GM23338 (cell line): ENCODE data around the gene TNFRSF6B. TPM values are rescaled to one million over a fixed set of nuclear protein-coding genes. Genes with fewer than 3 reads are reported as not detected.

Source experiments
- ATAC-seq: fragments of 200-7000 bp; cut with Tn5 transposase; 3 replicates; pipeline ENCODE4 v1.9.1; 2020
- DNase-seq: peaks from one replicate; pipeline ENCODE4 v3.0.0-alpha.2; 2015; ENCODE audit warnings: low spot score
- H2AFZ ChIP-seq: fragments of 200-600 bp; sonication (generic); 2 replicates; pipeline ENCODE4 v1.8.0; 2016; ENCODE audit warnings: antibody characterized with exemption, mild to moderate bottlenecking, moderate library complexity
- H3F3A ChIP-seq: fragments of 200-600 bp; sonication (generic); replicated peaks from 2 replicates; pipeline ENCODE4 v1.8.0; 2017; ENCODE audit warnings: antibody characterized with exemption, mixed run types, low read depth
- H3K27ac ChIP-seq: fragments of 200-600 bp; sonication (generic); 2 replicates; pipeline ENCODE4 v1.6.1; 2016; ENCODE audit warnings: low read depth
- H3K27me3 ChIP-seq: fragments of 200-600 bp; sonication (generic); 2 replicates; pipeline ENCODE4 v1.8.0; 2016; ENCODE audit warnings: mild to moderate bottlenecking, mixed run types, moderate library complexity; ENCODE audit not compliant: insufficient read depth
- H3K36me3 ChIP-seq: fragments of 200-600 bp; sonication (generic); 2 replicates; pipeline ENCODE4 v1.8.0; 2016; ENCODE audit warnings: mild to moderate bottlenecking; ENCODE audit not compliant: insufficient read depth
- H3K4me1 ChIP-seq: fragments of 200-600 bp; sonication (generic); 2 replicates; pipeline ENCODE4 v1.8.0; 2016; ENCODE audit warnings: mild to moderate bottlenecking, moderate library complexity; ENCODE audit not compliant: insufficient read depth
- H3K4me2 ChIP-seq: fragments of 200-600 bp; sonication (generic); 2 replicates; pipeline ENCODE4 v1.7.1; 2017; ENCODE audit warnings: mixed run types
- H3K4me3 ChIP-seq: fragments of 200-600 bp; sonication (generic); 2 replicates; pipeline ENCODE4 v1.6.1; 2016; ENCODE audit warnings: mixed run types
- H3K79me2 ChIP-seq: fragments of 200-600 bp; sonication (generic); replicated peaks from 2 replicates; pipeline ENCODE4 v1.8.0; 2017; ENCODE audit warnings: mild to moderate bottlenecking; ENCODE audit not compliant: insufficient read depth
- H3K9me2 ChIP-seq: fragments of 200-600 bp; sonication (generic); 2 replicates; pipeline ENCODE4 v1.8.0; 2017; ENCODE audit not compliant: insufficient read depth
- H4K20me1 ChIP-seq: fragments of 200-600 bp; sonication (generic); replicated peaks from 2 replicates; pipeline ENCODE4 v1.8.0; 2017; ENCODE audit warnings: mild to moderate bottlenecking; ENCODE audit not compliant: insufficient read depth
- H3K27ac Mint-ChIP-seq: 2 replicates; pipeline ENCODE4 v1.8.0; 2020; ENCODE audit warnings: inconsistent platforms, mild to moderate bottlenecking, moderate library complexity, mixed read lengths
- H3K27me3 Mint-ChIP-seq: 3 replicates; pipeline ENCODE4 v1.8.0; 2022; ENCODE audit warnings: low read depth, mild to moderate bottlenecking, moderate library complexity, mixed read lengths, inconsistent platforms; ENCODE audit not compliant: insufficient read depth, poor library complexity
- H3K36me3 Mint-ChIP-seq: 3 replicates; pipeline ENCODE4 v1.8.0; 2021; ENCODE audit warnings: low read depth, mild to moderate bottlenecking, inconsistent platforms, moderate library complexity, mixed read lengths
- H3K4me1 Mint-ChIP-seq: 3 replicates; pipeline ENCODE4 v1.8.0; 2020; ENCODE audit warnings: mild to moderate bottlenecking, inconsistent platforms, mixed read lengths
- H3K4me3 Mint-ChIP-seq: 3 replicates; pipeline ENCODE4 v1.8.0; 2021; ENCODE audit warnings: moderate library complexity, mild to moderate bottlenecking, inconsistent platforms, mixed read lengths
- H3K9me3 Mint-ChIP-seq: 3 replicates; pipeline ENCODE4 v1.8.0; 2020; ENCODE audit warnings: moderate library complexity, mild to moderate bottlenecking, inconsistent platforms, mixed read lengths
- CREB1 ChIP-seq: fragments of 250-450 bp; sonication (Bioruptor Pico); IDR thresholded peaks from 2 replicates; pipeline ENCODE4 v1.5.0; 2020; ENCODE audit warnings: low read depth, mild to moderate bottlenecking, moderate library complexity
- EZH2 ChIP-seq: fragments of 200-600 bp; sonication (generic); IDR thresholded peaks from one replicate; pipeline ENCODE4 v1.8.0; 2017; ENCODE audit warnings: antibody characterized with exemption, mild to moderate bottlenecking, low read depth; ENCODE audit not compliant: unreplicated experiment
- EZH2phosphoT487 ChIP-seq: fragments of 200-600 bp; sonication (generic); IDR thresholded peaks from one replicate; pipeline ENCODE4 v1.8.1; 2018; ENCODE audit warnings: antibody characterized with exemption; ENCODE audit not compliant: unreplicated experiment
- JUNB ChIP-seq: IDR thresholded peaks from one replicate; pipeline ENCODE4 v1.6.1; 2016; ENCODE audit warnings: antibody characterized with exemption; ENCODE audit not compliant: unreplicated experiment
- NANOG ChIP-seq: IDR thresholded peaks from 2 replicates; pipeline ENCODE4 v1.6.1; 2016; ENCODE audit warnings: antibody characterized with exemption, borderline replicate concordance
- POLR2AphosphoS5 ChIP-seq: IDR thresholded peaks from 2 replicates; pipeline ENCODE4 v1.6.1; 2016; ENCODE audit warnings: antibody characterized with exemption, low read depth
- STAT1 ChIP-seq: IDR thresholded peaks from one replicate; pipeline ENCODE4 v1.6.1; 2016; ENCODE audit warnings: antibody characterized with exemption; ENCODE audit not compliant: unreplicated experiment
- ZNF114 ChIP-seq: fragments of 250-450 bp; sonication (Bioruptor Pico); IDR thresholded peaks from 2 replicates; pipeline ENCODE4 v1.5.0; 2020; ENCODE audit warnings: mild to moderate bottlenecking, moderate library complexity
- ZNF331 ChIP-seq: fragments of 250-450 bp; sonication (Bioruptor Pico); IDR thresholded peaks from 2 replicates; pipeline ENCODE4 v1.5.0; 2020; ENCODE audit warnings: low read depth, mild to moderate bottlenecking, moderate library complexity
- polyA plus RNA-seq: library from polyadenylated mRNA; unstranded; fragments of >200 nt; fragmentation: Nextera tagmentation; extraction: Ambion mirVana; gene quantifications from 2 replicates; pipeline ENCODE4 v1.2.1, GENCODE V29; 2016
- total RNA-seq: library from RNA; depleted of rRNA; stranded (reverse); fragments of >200 nt; shearing (Covaris generic); gene quantifications from 2 replicates; pipeline ENCODE4 v1.2.3, GENCODE V29; 2014
- TF ChIP-seq, protein P1 (sequence below): IDR thresholded peaks from one replicate; pipeline ENCODE4 v1.6.1; 2018; ENCODE audit warnings: antibody characterized with exemption; ENCODE audit not compliant: unreplicated experiment
- TF ChIP-seq, protein P2 (sequence below): IDR thresholded peaks from 2 replicates; pipeline ENCODE4 v1.6.1; 2016; ENCODE audit warnings: antibody characterized with exemption
- TF ChIP-seq, protein P3 (sequence below), 2 experiments: fragments of 200-600 bp in 1 of 2; sonication (generic) in 1 of 2; conservative IDR thresholded peaks; 2 replicates each; pipeline versions ENCODE4 v1.5.1 to v1.6.1; 2016 to 2017; ENCODE audit warnings: antibody characterized with exemption in 2 of 2, low read depth in 2 of 2, mild to moderate bottlenecking in 2 of 2, moderate library complexity in 1 of 2

TNFRSF6B gene
- total and polyA plus RNA-seq, 2 experiments from 2014 or later: 0.28 TPM; not detected in 1

DNA sequence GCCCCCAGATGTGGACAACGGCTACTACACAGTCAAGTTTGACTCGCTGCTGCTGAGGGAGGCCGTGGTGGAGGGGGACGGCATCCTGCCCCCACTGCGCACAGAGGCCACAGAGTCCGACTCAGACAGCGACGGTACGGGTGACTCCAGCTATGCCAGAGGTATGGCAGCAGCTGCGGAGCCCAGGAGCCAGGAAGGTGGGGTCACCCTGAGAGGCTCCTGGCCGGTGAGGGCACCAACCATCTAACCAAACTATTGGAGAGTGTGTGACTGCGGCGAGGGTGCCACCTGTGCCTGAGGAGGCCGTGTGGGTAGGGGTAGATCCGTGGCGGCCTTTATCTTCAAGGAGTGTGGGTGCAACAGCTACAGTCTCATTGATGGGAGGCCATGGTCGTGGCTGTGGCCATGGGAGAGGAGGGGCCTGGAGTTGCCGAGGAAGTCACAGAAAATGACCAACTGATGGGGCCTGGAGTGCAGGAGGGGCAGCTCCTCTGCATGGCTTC is 37.2 kb downstream of the TNFRSF6B start:
- Histone ChIP-seq H3K27ac (no peak overlapping the region), H3K9me2 (0 out of 2 replicates have a peak, but pooled peaks cover 5% of the 10 kb centered on the region), H3K4me2 (no peak overlapping the region), H3K4me3 (no peak overlapping the region), H3F3A (peaks cover 12% of the 10 kb centered on the region), H3K79me2 (no peaks in the 10 kb centered on the region), H3K36me3 (no peaks in the 10 kb centered on the region), H4K20me1 (no peaks in the 10 kb centered on the region), H3K4me1 (no peaks in the 10 kb centered on the region; the same call in 1 of the 2 replicates), H3K27me3 (peaks cover 6% of the 10 kb centered on the region), H2AFZ (no peak overlapping the region)
- DNase-seq (no peak), ATAC-seq (no peak)
- Mint-ChIP-seq H3K27me3 (peaks cover 14% of the 10 kb centered on the region), H3K36me3 (peaks cover 15% of the 10 kb centered on the region), H3K4me3 (no peak overlapping the region; the same call in 2 of the 3 replicates), H3K9me3 (no peaks in the 10 kb centered on the region; the same call in 2 of the 3 replicates), H3K27ac (no peak overlapping the region), H3K4me1 (no peaks in the 10 kb centered on the region)
- TF ChIP-seq, protein P1, sequence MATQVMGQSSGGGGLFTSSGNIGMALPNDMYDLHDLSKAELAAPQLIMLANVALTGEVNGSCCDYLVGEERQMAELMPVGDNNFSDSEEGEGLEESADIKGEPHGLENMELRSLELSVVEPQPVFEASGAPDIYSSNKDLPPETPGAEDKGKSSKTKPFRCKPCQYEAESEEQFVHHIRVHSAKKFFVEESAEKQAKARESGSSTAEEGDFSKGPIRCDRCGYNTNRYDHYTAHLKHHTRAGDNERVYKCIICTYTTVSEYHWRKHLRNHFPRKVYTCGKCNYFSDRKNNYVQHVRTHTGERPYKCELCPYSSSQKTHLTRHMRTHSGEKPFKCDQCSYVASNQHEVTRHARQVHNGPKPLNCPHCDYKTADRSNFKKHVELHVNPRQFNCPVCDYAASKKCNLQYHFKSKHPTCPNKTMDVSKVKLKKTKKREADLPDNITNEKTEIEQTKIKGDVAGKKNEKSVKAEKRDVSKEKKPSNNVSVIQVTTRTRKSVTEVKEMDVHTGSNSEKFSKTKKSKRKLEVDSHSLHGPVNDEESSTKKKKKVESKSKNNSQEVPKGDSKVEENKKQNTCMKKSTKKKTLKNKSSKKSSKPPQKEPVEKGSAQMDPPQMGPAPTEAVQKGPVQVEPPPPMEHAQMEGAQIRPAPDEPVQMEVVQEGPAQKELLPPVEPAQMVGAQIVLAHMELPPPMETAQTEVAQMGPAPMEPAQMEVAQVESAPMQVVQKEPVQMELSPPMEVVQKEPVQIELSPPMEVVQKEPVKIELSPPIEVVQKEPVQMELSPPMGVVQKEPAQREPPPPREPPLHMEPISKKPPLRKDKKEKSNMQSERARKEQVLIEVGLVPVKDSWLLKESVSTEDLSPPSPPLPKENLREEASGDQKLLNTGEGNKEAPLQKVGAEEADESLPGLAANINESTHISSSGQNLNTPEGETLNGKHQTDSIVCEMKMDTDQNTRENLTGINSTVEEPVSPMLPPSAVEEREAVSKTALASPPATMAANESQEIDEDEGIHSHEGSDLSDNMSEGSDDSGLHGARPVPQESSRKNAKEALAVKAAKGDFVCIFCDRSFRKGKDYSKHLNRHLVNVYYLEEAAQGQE: no peak
- no peak for TF ChIP-seq EZH2
- no peak for TF ChIP-seq JUNB

DNA sequence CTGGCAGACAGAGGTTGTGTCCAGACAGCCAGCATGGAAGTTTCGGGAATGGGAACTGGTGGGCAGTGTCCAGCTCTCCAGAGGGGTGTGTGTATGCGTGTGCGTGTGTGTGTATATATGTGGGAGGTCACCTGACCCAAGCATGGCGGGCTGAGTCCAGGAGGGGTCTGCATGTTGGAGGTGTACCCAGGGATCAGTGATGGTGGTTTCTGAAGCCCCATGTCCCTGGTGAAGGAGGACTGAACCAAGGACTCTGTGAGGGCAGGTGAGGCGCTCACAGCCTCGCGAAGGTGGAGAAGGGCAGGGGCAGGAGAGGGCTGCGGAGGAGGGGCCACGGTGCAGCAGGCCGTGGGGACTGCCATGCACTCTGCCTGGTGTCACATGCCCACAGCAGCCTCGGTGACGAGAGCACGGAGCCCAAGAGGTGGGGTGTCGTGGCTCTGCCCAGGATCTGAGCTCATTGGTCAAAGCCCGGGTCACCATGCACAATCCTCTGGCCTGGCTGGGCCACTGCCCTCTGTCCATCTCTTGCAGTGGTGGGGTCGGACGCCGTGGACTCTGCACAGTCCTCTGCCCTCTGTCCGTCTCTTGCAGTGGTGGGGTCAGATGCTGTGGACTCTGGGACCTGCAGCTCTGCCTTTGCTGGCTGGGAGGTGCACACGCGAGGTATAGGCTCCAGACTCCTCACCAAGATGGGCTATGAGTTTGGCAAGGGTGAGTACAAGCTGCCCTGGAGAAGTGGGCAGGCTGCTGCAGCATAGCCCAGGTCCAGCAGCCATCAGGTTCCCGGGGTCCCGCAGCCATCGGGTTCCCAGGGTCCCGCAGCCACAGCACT is 37.9 kb downstream of the TNFRSF6B start:
- H3K36me3 Mint-ChIP-seq: peaks cover 14% of the 10 kb centered on the region
- no peaks in the 10 kb centered on the region for H4K20me1 ChIP-seq
- no peak for TF ChIP-seq JUNB
- TF ChIP-seq, protein P1: no peak
- TF ChIP-seq ZNF114 (CRISPR knock-in tag): no peak
- TF ChIP-seq NANOG: no peak
- TF ChIP-seq CREB1: no peak
- TF ChIP-seq, protein P2, sequence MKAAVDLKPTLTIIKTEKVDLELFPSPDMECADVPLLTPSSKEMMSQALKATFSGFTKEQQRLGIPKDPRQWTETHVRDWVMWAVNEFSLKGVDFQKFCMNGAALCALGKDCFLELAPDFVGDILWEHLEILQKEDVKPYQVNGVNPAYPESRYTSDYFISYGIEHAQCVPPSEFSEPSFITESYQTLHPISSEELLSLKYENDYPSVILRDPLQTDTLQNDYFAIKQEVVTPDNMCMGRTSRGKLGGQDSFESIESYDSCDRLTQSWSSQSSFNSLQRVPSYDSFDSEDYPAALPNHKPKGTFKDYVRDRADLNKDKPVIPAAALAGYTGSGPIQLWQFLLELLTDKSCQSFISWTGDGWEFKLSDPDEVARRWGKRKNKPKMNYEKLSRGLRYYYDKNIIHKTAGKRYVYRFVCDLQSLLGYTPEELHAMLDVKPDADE: no peak
- no peak for TF ChIP-seq POLR2AphosphoS5
- no peak for TF ChIP-seq ZNF331 (CRISPR knock-in tag)
- TF ChIP-seq, protein P3, sequence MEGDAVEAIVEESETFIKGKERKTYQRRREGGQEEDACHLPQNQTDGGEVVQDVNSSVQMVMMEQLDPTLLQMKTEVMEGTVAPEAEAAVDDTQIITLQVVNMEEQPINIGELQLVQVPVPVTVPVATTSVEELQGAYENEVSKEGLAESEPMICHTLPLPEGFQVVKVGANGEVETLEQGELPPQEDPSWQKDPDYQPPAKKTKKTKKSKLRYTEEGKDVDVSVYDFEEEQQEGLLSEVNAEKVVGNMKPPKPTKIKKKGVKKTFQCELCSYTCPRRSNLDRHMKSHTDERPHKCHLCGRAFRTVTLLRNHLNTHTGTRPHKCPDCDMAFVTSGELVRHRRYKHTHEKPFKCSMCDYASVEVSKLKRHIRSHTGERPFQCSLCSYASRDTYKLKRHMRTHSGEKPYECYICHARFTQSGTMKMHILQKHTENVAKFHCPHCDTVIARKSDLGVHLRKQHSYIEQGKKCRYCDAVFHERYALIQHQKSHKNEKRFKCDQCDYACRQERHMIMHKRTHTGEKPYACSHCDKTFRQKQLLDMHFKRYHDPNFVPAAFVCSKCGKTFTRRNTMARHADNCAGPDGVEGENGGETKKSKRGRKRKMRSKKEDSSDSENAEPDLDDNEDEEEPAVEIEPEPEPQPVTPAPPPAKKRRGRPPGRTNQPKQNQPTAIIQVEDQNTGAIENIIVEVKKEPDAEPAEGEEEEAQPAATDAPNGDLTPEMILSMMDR (conservative IDR thresholded peaks at IDR 0.05; ENCODE audit: low read depth in 2 of 2): no peak
- no peak for TF ChIP-seq STAT1
- TF ChIP-seq EZH2phosphoT487: no peak

More for the DNA sequence above, 37.9 kb downstream of the TNFRSF6B start:
- no peaks in the 10 kb centered on the region for H3K36me3 ChIP-seq
- no peaks in the 10 kb centered on the region; the same call in 1 of the 2 replicates for H3K4me1 ChIP-seq
- Mint-ChIP-seq H3K9me3 (no peaks in the 10 kb centered on the region; the same call in 2 of the 3 replicates), H3K27ac (no peak overlapping the region), H3K27me3 (peaks cover 14% of the 10 kb centered on the region), H3K4me1 (no peaks in the 10 kb centered on the region), H3K4me3 (no peak overlapping the region; the same call in 2 of the 3 replicates)
- H3K4me2 ChIP-seq: no peak overlapping the region
- DNase-seq (no peak), ATAC-seq (no peak)
- H3F3A ChIP-seq: peaks cover 12% of the 10 kb centered on the region
- H3K4me3 ChIP-seq: no peak overlapping the region
- no peak overlapping the region for H3K27ac ChIP-seq
- H2AFZ ChIP-seq: no peak overlapping the region
- 0 out of 2 replicates have a peak, but pooled peaks cover 5% of the 10 kb centered on the region for H3K9me2 ChIP-seq
- H3K27me3 ChIP-seq: peaks cover 6% of the 10 kb centered on the region
- H3K79me2 ChIP-seq: no peaks in the 10 kb centered on the region
